ENCODE data around the gene MYADML2.

MYADML2 gene

GRCh38 chr17:81977211-81977808 lies 30.3 kb upstream of the MYADML2 start, which contains the start of gene ASPSCR1:
TSS of gene ASPSCR1 (plus strand) at chr17:81977629. CDS start at chr17:81977647, 18 bp downstream.
- peak; percentile 91 for DNase-seq

GRCh38 chr17:81976332-81977210 lies 29.5 kb upstream of the MYADML2 start:
- DNase-seq = no peak

- DNase-seq = no peak
Measured at GRCh38 chr17:81973432-81973831, 26.4 kb upstream of the MYADML2 start.

- no peak for DNase-seq
Measured at GRCh38 chr17:81968850-81969812, 22.1 kb upstream of the MYADML2 start.

- no peak for DNase-seq
Measured at GRCh38 chr17:81968396-81968745, 21.3 kb upstream of the MYADML2 start.

GRCh38 chr17:81967533-81968395 lies 20.7 kb upstream of the MYADML2 start:
- DNase-seq = peak; percentile 86

GRCh38 chr17:81967244-81967532 lies 20.2 kb upstream of the MYADML2 start:
- DNase-seq = no peak

GRCh38 chr17:81966343-81967243 lies 19.6 kb upstream of the MYADML2 start:
- DNase-seq = no peak

GRCh38 chr17:81964081-81964849 lies 17.2 kb upstream of the MYADML2 start:
- no peak for DNase-seq

- no peak for DNase-seq
Measured at GRCh38 chr17:81962499-81963441, 15.7 kb upstream of the MYADML2 start.

GRCh38 chr17:81961521-81962498 lies 14.8 kb upstream of the MYADML2 start:
- no peak for DNase-seq

GRCh38 chr17:81961087-81961511 lies 14.1 kb upstream of the MYADML2 start, which contains the start of gene NOTUM:
TSS of gene NOTUM (minus strand) at chr17:81961187. CDS start at chr17:81960909, 278 bp downstream.
- DNase-seq = no peak

- no peak for DNase-seq
Measured at GRCh38 chr17:81960130-81960958, 13.3 kb upstream of the MYADML2 start.

GRCh38 chr17:81959362-81960129 lies 12.5 kb upstream of the MYADML2 start:
- DNase-seq = peak; percentile 55

GRCh38 chr17:81958633-81959342 lies 11.8 kb upstream of the MYADML2 start:
- no peak for DNase-seq
